ENCODE data around the gene CYTH4.

Gene CYTH4

DNA sequence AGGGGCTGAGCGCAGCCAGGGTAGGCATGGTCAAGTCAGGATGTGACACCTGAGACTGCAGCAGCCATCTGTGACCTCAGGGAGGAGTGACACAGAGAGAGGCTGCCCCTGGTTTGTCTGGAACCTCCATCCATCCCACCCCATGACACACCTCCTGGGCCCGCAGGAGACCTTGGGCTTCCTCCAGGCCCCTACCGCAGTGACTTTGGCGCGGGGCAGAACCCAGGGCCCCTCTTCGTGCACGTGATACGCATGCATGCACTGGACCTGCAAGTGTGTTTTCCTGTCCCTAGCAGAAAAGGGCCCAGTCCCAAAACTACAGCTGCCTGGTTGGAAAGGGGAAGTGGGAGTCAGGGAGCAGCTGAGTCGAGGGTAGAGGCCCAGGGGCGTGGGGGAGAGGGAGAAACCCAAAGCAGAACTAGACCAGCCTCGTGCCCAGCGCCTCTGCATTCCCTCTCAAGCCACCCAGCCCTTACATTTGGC lies 7.9 kb upstream of the CYTH4 start:
- no peak overlapping the region for H3K4me3 ChIP-seq (replicated peaks in 1 of 2; ENCODE audit: low read depth in 2 of 2, low read length in 2 of 2)
- TF ChIP-seq, protein P1, sequence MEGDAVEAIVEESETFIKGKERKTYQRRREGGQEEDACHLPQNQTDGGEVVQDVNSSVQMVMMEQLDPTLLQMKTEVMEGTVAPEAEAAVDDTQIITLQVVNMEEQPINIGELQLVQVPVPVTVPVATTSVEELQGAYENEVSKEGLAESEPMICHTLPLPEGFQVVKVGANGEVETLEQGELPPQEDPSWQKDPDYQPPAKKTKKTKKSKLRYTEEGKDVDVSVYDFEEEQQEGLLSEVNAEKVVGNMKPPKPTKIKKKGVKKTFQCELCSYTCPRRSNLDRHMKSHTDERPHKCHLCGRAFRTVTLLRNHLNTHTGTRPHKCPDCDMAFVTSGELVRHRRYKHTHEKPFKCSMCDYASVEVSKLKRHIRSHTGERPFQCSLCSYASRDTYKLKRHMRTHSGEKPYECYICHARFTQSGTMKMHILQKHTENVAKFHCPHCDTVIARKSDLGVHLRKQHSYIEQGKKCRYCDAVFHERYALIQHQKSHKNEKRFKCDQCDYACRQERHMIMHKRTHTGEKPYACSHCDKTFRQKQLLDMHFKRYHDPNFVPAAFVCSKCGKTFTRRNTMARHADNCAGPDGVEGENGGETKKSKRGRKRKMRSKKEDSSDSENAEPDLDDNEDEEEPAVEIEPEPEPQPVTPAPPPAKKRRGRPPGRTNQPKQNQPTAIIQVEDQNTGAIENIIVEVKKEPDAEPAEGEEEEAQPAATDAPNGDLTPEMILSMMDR (IDR thresholded peaks at IDR 0.05; ENCODE audit: low read depth, low read length), result no peak
- no peak for DNase-seq (ENCODE audit: low read depth in 2 of 2)

DNA sequence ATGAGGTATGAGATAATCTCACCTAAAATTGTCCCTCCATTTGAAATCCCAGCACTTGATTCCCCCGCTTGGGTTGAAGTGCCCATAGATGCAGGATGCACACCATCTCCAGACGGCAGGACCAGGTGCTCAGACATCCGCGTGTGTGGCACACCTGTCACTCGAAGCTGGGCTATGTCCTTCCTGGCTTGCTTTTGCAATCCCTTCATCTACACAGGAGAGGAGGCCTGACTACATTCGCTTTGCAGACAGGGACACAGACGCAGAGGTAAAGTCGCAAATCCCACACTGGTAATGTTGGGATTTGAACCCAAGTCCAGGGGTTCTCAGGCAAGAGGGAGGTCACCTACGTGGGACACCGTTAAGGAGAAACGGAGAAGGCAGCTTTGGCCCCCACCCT lies 7.2 kb upstream of the CYTH4 start:
- no peak for DNase-seq (ENCODE audit: low read depth in 2 of 2)
- TF ChIP-seq, protein P1 (IDR thresholded peaks at IDR 0.05; ENCODE audit: low read depth, low read length), result no peak
- no peak overlapping the region for H3K4me3 ChIP-seq (replicated peaks in 1 of 2; ENCODE audit: low read depth in 2 of 2, low read length in 2 of 2)

DNA sequence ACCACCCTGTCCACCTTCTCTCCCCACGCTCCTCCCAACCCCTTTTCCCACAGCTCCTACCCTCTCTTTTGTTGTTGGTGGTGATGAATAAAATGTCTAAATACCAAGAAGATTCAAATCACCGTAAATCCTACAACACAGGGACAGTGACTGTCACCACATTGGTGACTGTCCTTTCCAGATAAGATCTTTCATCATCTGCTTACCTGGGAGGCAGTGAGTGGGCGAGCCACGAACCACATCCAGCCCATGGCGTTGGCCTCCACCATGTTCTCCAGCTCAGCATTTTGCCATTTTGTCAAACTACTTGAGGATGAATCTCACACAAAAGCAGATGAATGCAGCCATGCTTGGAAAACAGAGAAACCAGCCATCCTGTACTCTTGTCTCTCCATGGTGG lies 6.7 kb upstream of the CYTH4 start:
- DNase-seq (ENCODE audit: low read depth in 2 of 2), result no peak
- no peak overlapping the region for H3K4me3 ChIP-seq (replicated peaks in 1 of 2; ENCODE audit: low read depth in 2 of 2, low read length in 2 of 2)
- TF ChIP-seq, protein P1 (IDR thresholded peaks at IDR 0.05; ENCODE audit: low read depth, low read length), result no peak

DNA sequence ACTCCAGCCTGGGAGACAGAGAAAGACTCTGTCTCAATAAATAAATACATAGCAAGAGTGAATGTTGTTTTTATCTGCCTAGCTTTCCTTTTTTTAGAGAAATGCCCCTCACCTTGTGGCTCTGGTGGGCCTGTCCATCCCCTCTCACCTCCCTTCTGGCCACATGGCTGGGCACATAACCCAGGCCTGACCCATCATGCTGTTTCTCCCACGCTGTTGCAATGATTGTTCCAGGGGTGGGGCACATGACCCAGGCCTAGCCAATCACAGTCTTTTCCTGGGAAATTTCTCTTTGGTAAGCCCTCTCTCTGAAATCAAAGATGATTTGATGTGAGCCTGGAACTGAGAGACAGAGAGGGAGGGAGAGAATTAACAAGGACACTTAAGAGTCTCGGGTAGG lies 5.5 kb upstream of the CYTH4 start:
- H3K4me3 ChIP-seq (replicated peaks in 1 of 2; ENCODE audit: low read depth in 2 of 2, low read length in 2 of 2), result no peak overlapping the region
- DNase-seq (ENCODE audit: low read depth in 2 of 2), result peak; percentile 22 to 25
- TF ChIP-seq, protein P1 (IDR thresholded peaks at IDR 0.05; ENCODE audit: low read depth, low read length), result no peak

DNA sequence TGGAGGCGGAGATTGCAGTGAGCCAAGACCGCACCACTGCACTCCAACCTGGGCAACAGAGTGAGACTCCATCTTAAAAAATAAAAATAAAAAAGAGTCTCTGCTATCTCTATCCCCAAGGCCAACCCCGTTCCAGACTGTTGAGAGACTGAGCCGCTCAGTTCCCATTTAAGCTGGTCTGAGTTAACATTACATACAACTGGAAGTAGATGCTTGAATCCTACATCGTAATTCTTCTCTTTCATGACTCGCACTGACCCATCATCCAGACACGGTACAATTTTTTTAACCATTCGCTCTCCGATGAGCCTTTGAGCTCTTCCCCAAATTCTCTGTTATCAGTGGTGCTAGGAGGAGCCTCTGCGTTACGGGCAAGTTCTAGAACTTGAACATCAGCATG lies 4.9 kb upstream of the CYTH4 start:
- H3K4me3 ChIP-seq (replicated peaks in 1 of 2; ENCODE audit: low read depth in 2 of 2, low read length in 2 of 2), result no peak overlapping the region
- TF ChIP-seq, protein P1 (IDR thresholded peaks at IDR 0.05; ENCODE audit: low read depth, low read length), result no peak
- no peak for DNase-seq (ENCODE audit: low read depth in 2 of 2)

DNA sequence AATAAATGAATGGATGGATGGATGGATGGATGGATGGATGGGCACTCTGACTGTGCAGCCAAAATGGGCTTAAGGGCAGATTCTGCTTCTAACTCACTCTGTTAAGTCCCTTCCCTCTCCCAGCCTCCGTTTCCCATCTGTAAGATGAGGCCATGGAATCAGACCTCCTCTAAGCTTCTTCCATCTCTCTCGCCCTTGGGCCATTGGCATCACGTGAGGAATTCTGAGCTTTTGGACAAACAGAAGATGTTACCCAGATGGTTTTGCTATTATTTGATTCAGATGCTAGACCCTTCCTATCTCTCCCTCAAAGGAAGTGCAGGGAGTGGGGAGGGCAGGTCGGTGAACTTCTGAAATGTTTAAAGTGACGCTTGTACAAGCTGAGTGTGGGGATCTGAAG lies 4.0 kb upstream of the CYTH4 start:
- DNase-seq (ENCODE audit: low read depth in 2 of 2), result no peak
- H3K4me3 ChIP-seq (replicated peaks in 1 of 2; ENCODE audit: low read depth in 2 of 2, low read length in 2 of 2), result no peak overlapping the region
- TF ChIP-seq, protein P1 (IDR thresholded peaks at IDR 0.05; ENCODE audit: low read depth, low read length), result no peak
